Measurements from ENCODE around the gene CNST.

Gene CNST

GRCh38 chr1:246658567-246658966, 92.3 kb downstream of the CNST start:
- Histone ChIP-seq H3K27me3 (ENCODE audit: control insufficient read depth in 1 of 2, insufficient read depth in 2 of 2, low read length in 2 of 2) (no peaks in the 10 kb centered on the region), H3K4me1 (ENCODE audit: insufficient read depth, low read length) (no peaks in the 10 kb centered on the region), H3K36me3 (ENCODE audit: insufficient read depth, low read length) (peaks cover 33% of the 10 kb centered on the region), H3K27ac (ENCODE audit: low read depth, low read length) (no peak overlapping the region), H3K4me3 (ENCODE audit: low read depth in 1 of 2, low read length in 2 of 2) (no peak overlapping the region), H3K9ac (ENCODE audit: low read length) (no peak overlapping the region), H3K9me3 (ENCODE audit: low read length) (no peaks in the 10 kb centered on the region)

GRCh38 chr1:246659594-246660140, 93.4 kb downstream of the CNST start:
- Histone ChIP-seq H3K4me3 (ENCODE audit: low read depth in 1 of 2, low read length in 2 of 2) (no peak overlapping the region), H3K36me3 (ENCODE audit: insufficient read depth, low read length) (peaks cover 26% of the 10 kb centered on the region), H3K27me3 (ENCODE audit: control insufficient read depth in 1 of 2, insufficient read depth in 2 of 2, low read length in 2 of 2) (no peaks in the 10 kb centered on the region), H3K9me3 (ENCODE audit: low read length) (no peaks in the 10 kb centered on the region), H3K27ac (ENCODE audit: low read depth, low read length) (no peak overlapping the region), H3K4me1 (ENCODE audit: insufficient read depth, low read length) (no peaks in the 10 kb centered on the region), H3K9ac (ENCODE audit: low read length) (no peak overlapping the region)

- Histone ChIP-seq H3K27ac (ENCODE audit: low read depth, low read length) (no peak overlapping the region), H3K36me3 (ENCODE audit: insufficient read depth, low read length) (peaks cover 29% of the 10 kb centered on the region), H3K9me3 (ENCODE audit: low read length) (no peaks in the 10 kb centered on the region), H3K4me3 (ENCODE audit: low read depth in 1 of 2, low read length in 2 of 2) (no peak overlapping the region), H3K9ac (ENCODE audit: low read length) (no peak overlapping the region), H3K27me3 (ENCODE audit: control insufficient read depth in 1 of 2, insufficient read depth in 2 of 2, low read length in 2 of 2) (no peaks in the 10 kb centered on the region), H3K4me1 (ENCODE audit: insufficient read depth, low read length) (no peaks in the 10 kb centered on the region)
Measured at GRCh38 chr1:246661451-246661850, 95.2 kb downstream of the CNST start.

- H3K9ac ChIP-seq (ENCODE audit: low read length), result no peak overlapping the region
- H3K4me1 ChIP-seq (ENCODE audit: insufficient read depth, low read length), result no peaks in the 10 kb centered on the region
- H3K27ac ChIP-seq (ENCODE audit: low read depth, low read length), result no peak overlapping the region
- no peak overlapping the region for H3K4me3 ChIP-seq (ENCODE audit: low read depth in 1 of 2, low read length in 2 of 2)
- no peaks in the 10 kb centered on the region for H3K27me3 ChIP-seq (ENCODE audit: control insufficient read depth in 1 of 2, insufficient read depth in 2 of 2, low read length in 2 of 2)
- peaks cover 15% of the 10 kb centered on the region for H3K36me3 ChIP-seq (ENCODE audit: insufficient read depth, low read length)
- no peaks in the 10 kb centered on the region for H3K9me3 ChIP-seq (ENCODE audit: low read length)
Measured at GRCh38 chr1:246667773-246668172, 101.5 kb downstream of the CNST start.

DNA sequence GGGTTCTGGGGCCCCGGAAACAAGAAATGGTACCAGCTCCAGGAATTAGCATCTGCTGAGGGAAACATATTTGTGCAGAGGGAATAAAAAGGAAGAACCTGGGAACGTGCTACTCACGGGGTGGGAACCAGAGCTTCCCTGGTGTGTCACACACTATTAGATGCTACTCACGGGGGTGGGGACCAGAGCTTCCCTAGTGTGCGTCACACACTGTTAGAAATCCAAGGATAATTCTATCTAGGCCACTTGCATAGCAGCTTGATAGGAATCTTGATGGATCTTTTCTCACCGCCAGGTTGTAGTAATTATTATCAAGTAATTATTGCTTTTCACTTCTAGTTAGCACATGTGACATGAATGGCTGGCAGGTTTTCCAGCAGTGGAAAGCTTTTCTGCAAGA, 103.4 kb downstream of the CNST start:
- Histone ChIP-seq H3K4me1 (ENCODE audit: insufficient read depth, low read length) (no peaks in the 10 kb centered on the region), H3K36me3 (ENCODE audit: insufficient read depth, low read length) (peaks cover 15% of the 10 kb centered on the region), H3K9ac (ENCODE audit: low read length) (no peak overlapping the region), H3K27ac (ENCODE audit: low read depth, low read length) (no peak overlapping the region), H3K9me3 (ENCODE audit: low read length) (no peaks in the 10 kb centered on the region), H3K4me3 (ENCODE audit: low read depth in 1 of 2, low read length in 2 of 2) (no peak overlapping the region), H3K27me3 (ENCODE audit: control insufficient read depth in 1 of 2, insufficient read depth in 2 of 2, low read length in 2 of 2) (no peaks in the 10 kb centered on the region)

DNA sequence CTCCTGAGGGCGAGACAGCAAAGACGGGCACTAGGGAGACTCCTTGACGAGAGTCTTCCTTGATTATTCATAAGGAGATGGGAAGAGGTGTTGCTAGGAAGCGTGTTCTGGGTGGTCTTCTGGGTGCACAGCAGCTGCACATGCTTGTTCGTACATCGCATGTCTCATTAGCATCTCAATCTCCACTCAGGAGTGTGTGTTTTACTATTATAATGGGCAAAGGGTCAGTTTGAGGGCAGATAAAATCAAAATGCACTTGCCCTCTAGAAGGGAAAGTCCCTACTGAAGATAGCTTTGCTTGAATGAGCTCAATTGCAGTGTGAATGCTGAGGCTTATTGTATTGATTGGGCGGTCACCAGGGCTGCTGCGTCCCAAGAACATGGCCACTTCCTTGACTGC, 107.8 kb downstream of the CNST start:
- Histone ChIP-seq H3K9ac (ENCODE audit: low read length) (no peak overlapping the region), H3K4me3 (ENCODE audit: low read depth in 1 of 2, low read length in 2 of 2) (no peak overlapping the region), H3K9me3 (ENCODE audit: low read length) (no peaks in the 10 kb centered on the region), H3K4me1 (ENCODE audit: insufficient read depth, low read length) (no peaks in the 10 kb centered on the region), H3K27ac (ENCODE audit: low read depth, low read length) (no peak overlapping the region), H3K36me3 (ENCODE audit: insufficient read depth, low read length) (peaks cover 5% of the 10 kb centered on the region), H3K27me3 (ENCODE audit: control insufficient read depth in 1 of 2, insufficient read depth in 2 of 2, low read length in 2 of 2) (no peaks in the 10 kb centered on the region)

DNA sequence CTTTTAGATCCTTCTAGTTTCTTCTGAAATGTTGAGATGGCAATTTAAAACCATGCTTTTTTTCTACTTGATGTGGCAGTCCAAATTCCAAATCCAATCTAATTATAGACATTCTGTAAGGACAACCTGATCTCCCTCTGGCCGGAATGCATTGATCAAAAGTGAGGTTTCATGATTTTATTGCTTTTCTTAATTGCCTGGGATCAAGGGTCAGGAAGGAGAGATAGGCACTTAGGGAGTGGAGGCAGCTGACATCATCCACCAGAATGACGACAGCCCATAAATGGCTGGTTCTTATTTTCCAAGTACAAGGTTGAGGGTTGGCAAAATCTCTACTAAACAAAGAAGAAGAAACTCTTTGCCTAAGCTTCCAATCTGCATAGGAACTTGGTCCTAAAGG, 111.6 kb downstream of the CNST start:
- H3K9ac ChIP-seq (ENCODE audit: low read length), result no peak overlapping the region
- no peak overlapping the region for H3K4me3 ChIP-seq (ENCODE audit: low read depth in 1 of 2, low read length in 2 of 2)
- no peaks in the 10 kb centered on the region for H3K27me3 ChIP-seq (ENCODE audit: control insufficient read depth in 1 of 2, insufficient read depth in 2 of 2, low read length in 2 of 2)
- H3K36me3 ChIP-seq (ENCODE audit: insufficient read depth, low read length), result no peaks in the 10 kb centered on the region
- H3K9me3 ChIP-seq (ENCODE audit: low read length), result no peaks in the 10 kb centered on the region
- no peaks in the 10 kb centered on the region for H3K4me1 ChIP-seq (ENCODE audit: insufficient read depth, low read length)
- H3K27ac ChIP-seq (ENCODE audit: low read depth, low read length), result no peak overlapping the region

GRCh38 chr1:246678816-246679793, 112.8 kb downstream of the CNST start:
- Histone ChIP-seq H3K4me1 (ENCODE audit: insufficient read depth, low read length) (peaks cover 5% of the 10 kb centered on the region), H3K9me3 (ENCODE audit: low read length) (no peaks in the 10 kb centered on the region), H3K27me3 (ENCODE audit: control insufficient read depth in 1 of 2, insufficient read depth in 2 of 2, low read length in 2 of 2) (no peaks in the 10 kb centered on the region), H3K4me3 (ENCODE audit: low read depth in 1 of 2, low read length in 2 of 2) (no peak overlapping the region), H3K27ac (ENCODE audit: low read depth, low read length) (no peak overlapping the region), H3K9ac (ENCODE audit: low read length) (no peak overlapping the region), H3K36me3 (ENCODE audit: insufficient read depth, low read length) (no peaks in the 10 kb centered on the region)

GRCh38 chr1:246679794-246680177, 113.5 kb downstream of the CNST start:
- no peaks in the 10 kb centered on the region for H3K36me3 ChIP-seq (ENCODE audit: insufficient read depth, low read length)
- H3K27me3 ChIP-seq (ENCODE audit: control insufficient read depth in 1 of 2, insufficient read depth in 2 of 2, low read length in 2 of 2), result no peaks in the 10 kb centered on the region
- no peaks in the 10 kb centered on the region for H3K9me3 ChIP-seq (ENCODE audit: low read length)
- no peak overlapping the region for H3K9ac ChIP-seq (ENCODE audit: low read length)
- H3K27ac ChIP-seq (ENCODE audit: low read depth, low read length), result no peak overlapping the region
- H3K4me1 ChIP-seq (ENCODE audit: insufficient read depth, low read length), result peaks cover 5% of the 10 kb centered on the region
- no peak overlapping the region for H3K4me3 ChIP-seq (ENCODE audit: low read depth in 1 of 2, low read length in 2 of 2)

GRCh38 chr1:246680190-246680589, 113.9 kb downstream of the CNST start:
- Histone ChIP-seq H3K9ac (ENCODE audit: low read length) (no peak overlapping the region), H3K36me3 (ENCODE audit: insufficient read depth, low read length) (no peaks in the 10 kb centered on the region), H3K4me3 (ENCODE audit: low read depth in 1 of 2, low read length in 2 of 2) (no peak overlapping the region), H3K4me1 (ENCODE audit: insufficient read depth, low read length) (peaks cover 5% of the 10 kb centered on the region), H3K27ac (ENCODE audit: low read depth, low read length) (no peak overlapping the region), H3K27me3 (ENCODE audit: control insufficient read depth in 1 of 2, insufficient read depth in 2 of 2, low read length in 2 of 2) (no peaks in the 10 kb centered on the region), H3K9me3 (ENCODE audit: low read length) (no peaks in the 10 kb centered on the region)

DNA sequence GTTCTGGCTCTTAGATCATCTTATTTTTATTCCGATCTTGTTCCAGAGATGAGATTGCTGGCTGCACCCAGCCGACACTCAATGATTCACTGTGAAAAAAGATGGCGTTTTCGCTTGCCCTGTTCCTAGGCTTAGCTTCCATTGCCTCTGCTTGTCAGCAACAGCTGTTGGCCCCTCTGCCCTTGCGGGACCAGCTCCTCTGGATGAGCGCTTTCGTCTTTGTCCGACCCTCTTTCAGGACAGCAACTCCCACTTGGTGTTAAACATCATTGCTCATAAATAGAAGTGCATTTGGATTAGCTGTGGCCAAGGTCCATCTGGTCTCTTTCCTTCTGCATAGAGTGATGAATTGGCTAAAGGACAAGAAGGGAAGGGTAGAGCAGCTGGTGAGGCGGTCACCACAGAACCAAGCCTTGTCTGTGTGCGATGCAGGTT, 114.5 kb downstream of the CNST start:
- Histone ChIP-seq H3K9ac (ENCODE audit: low read length) (no peak overlapping the region), H3K27ac (ENCODE audit: low read depth, low read length) (no peak overlapping the region), H3K27me3 (ENCODE audit: control insufficient read depth in 1 of 2, insufficient read depth in 2 of 2, low read length in 2 of 2) (no peaks in the 10 kb centered on the region), H3K9me3 (ENCODE audit: low read length) (no peaks in the 10 kb centered on the region), H3K4me3 (ENCODE audit: low read depth in 1 of 2, low read length in 2 of 2) (no peak overlapping the region), H3K36me3 (ENCODE audit: insufficient read depth, low read length) (no peaks in the 10 kb centered on the region), H3K4me1 (ENCODE audit: insufficient read depth, low read length) (peaks cover 5% of the 10 kb centered on the region)

Data from muscle layer of colon (tissue), 2 donors.